Fibroblast of skin of abdomen (primary cell): ENCODE data around the gene MTLN. TPM values are rescaled to one million over a fixed set of nuclear protein-coding genes. Genes with fewer than 3 reads are reported as not detected.
"Not testable (repeated sequence)": the region's sequence is repeated elsewhere in the genome, so short reads cannot be mapped to it uniquely, and the experiment has no call there.

Experiments used
- DNase-seq: peaks from one replicate; pipeline ENCODE4 v3.0.0-alpha.2; 2013
- polyA plus RNA-seq, 2 experiments: library from polyadenylated mRNA; unstranded; fragments of 120-200 nt; gene quantifications; one replicate each; pipeline ENCODE4 v1.2.1, GENCODE V29; 2013; ENCODE audit not compliant: insufficient read length in 2 of 2

MTLN gene
- 28.8 TPM for polyA plus RNA-seq (2013, experiment 1 of 2; ENCODE audit: insufficient read length)
- polyA plus RNA-seq (2013, experiment 2 of 2; ENCODE audit: insufficient read length) = 29.0 TPM

GRCh38 chr2:110211938-110212858, at the start of gene MTLN:
Gene MTLN, minus strand, starts transcription at chr2:110212547. Its CDS starts 22 bp downstream, at chr2:110212525.
- peak; percentile 66 for DNase-seq

- not testable (repeated sequence) for DNase-seq
These were observed 49.6 kb upstream of the MTLN start for GRCh38 chr2:110261910-110262309.

- not testable (repeated sequence) for DNase-seq
These were observed 35.9 kb upstream of the MTLN start for GRCh38 chr2:110248081-110248795.

- not testable (repeated sequence) for DNase-seq
These were observed 33.4 kb upstream of the MTLN start for GRCh38 chr2:110245488-110246435.

GRCh38 chr2:110243283-110243682, 30.9 kb upstream of the MTLN start:
- not testable (repeated sequence) for DNase-seq

- not testable (repeated sequence) for DNase-seq
These were observed 22.2 kb upstream of the MTLN start for GRCh38 chr2:110234514-110234913.

GRCh38 chr2:110229886-110230285, 17.5 kb upstream of the MTLN start:
- not testable (repeated sequence) for DNase-seq

GRCh38 chr2:110222626-110223025, 10.3 kb upstream of the MTLN start:
- DNase-seq = not testable (repeated sequence)

- DNase-seq = no peak
These were observed 9.6 kb upstream of the MTLN start for GRCh38 chr2:110221938-110222337.

GRCh38 chr2:110220190-110220564, 7.8 kb upstream of the MTLN start:
- no peak for DNase-seq

GRCh38 chr2:110219496-110220189, 7.3 kb upstream of the MTLN start:
- peak; percentile 79 for DNase-seq

- not testable (repeated sequence) for DNase-seq
These were observed 6.5 kb upstream of the MTLN start for GRCh38 chr2:110218889-110219288.

- no peak for DNase-seq
These were observed 4.5 kb upstream of the MTLN start for GRCh38 chr2:110216803-110217202.

- DNase-seq = no peak
These were observed 3.9 kb upstream of the MTLN start for GRCh38 chr2:110216199-110216598.

- DNase-seq = no peak
These were observed 3.3 kb upstream of the MTLN start for GRCh38 chr2:110215566-110216158.

- no peak for DNase-seq
These were observed 2.7 kb upstream of the MTLN start for GRCh38 chr2:110215091-110215490.

- DNase-seq = not testable (repeated sequence)
These were observed 1.2 kb upstream of the MTLN start for GRCh38 chr2:110213522-110213921.

GRCh38 chr2:110205660-110206455, 6.5 kb downstream of the MTLN start:
- DNase-seq = no peak

GRCh38 chr2:110204408-110205385, 7.7 kb downstream of the MTLN start, which contains the start of gene NPHP1:
Gene NPHP1, minus strand, starts transcription at chr2:110205013. Its CDS starts 45 bp downstream, at chr2:110204968.
- DNase-seq = peak; percentile 82
